A673 (cell line): ENCODE results near the gene SLC5A2.

ENCODE experiments used
- EZH2 ChIP-seq: fragments of 200-600 bp; sonication (generic); IDR thresholded peaks from 2 replicates; pipeline ENCODE4 v1.6.1; 2017; ENCODE audit warnings: borderline replicate concordance, low read depth, mild to moderate bottlenecking, mixed read lengths, antibody characterized with exemption, low read length; ENCODE audit not compliant: poor library complexity, severe bottlenecking
- TF ChIP-seq, protein P1 (sequence below): fragments of 300-800, 200-600 bp; sonication (generic); conservative IDR thresholded peaks from 2 replicates; pipeline ENCODE4 v1.5.1; 2017; ENCODE audit warnings: low read depth, mild to moderate bottlenecking, antibody characterized with exemption, low read length, moderate library complexity, mixed read lengths

GRCh38 chr16:31472709-31473203, 10.2 kb upstream of the SLC5A2 start:
- TF ChIP-seq, protein P1, sequence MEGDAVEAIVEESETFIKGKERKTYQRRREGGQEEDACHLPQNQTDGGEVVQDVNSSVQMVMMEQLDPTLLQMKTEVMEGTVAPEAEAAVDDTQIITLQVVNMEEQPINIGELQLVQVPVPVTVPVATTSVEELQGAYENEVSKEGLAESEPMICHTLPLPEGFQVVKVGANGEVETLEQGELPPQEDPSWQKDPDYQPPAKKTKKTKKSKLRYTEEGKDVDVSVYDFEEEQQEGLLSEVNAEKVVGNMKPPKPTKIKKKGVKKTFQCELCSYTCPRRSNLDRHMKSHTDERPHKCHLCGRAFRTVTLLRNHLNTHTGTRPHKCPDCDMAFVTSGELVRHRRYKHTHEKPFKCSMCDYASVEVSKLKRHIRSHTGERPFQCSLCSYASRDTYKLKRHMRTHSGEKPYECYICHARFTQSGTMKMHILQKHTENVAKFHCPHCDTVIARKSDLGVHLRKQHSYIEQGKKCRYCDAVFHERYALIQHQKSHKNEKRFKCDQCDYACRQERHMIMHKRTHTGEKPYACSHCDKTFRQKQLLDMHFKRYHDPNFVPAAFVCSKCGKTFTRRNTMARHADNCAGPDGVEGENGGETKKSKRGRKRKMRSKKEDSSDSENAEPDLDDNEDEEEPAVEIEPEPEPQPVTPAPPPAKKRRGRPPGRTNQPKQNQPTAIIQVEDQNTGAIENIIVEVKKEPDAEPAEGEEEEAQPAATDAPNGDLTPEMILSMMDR, result peak; percentile 75
- TF ChIP-seq EZH2, result no peak
